GM20431 (cell line): ENCODE data around the gene SLC19A1.

Experiments
- in situ Hi-C: fragments of 300-500 bp; cut with MseI, MboI; formaldehyde crosslinking; loops from one replicate; pipeline ENCODE4 v1.15.0; 2020; ENCODE audit warnings: low sequenced_read_pairs; ENCODE audit not compliant: unreplicated experiment

SLC19A1 gene

GRCh38 chr21:45546636-45547544 is 4.7 kb upstream of the SLC19A1 start:
- in situ Hi-C loops = no loop called here

GRCh38 chr21:45545691-45546531 is 3.7 kb upstream of the SLC19A1 start:
- in situ Hi-C loops = no loop called here

- in situ Hi-C loops = no loop called here
Observed at GRCh38 chr21:45545236-45545570, 3.0 kb upstream of the SLC19A1 start.

GRCh38 chr21:45544449-45545235 is 2.4 kb upstream of the SLC19A1 start:
- in situ Hi-C loops = no loop called here

GRCh38 chr21:45543710-45544448 is 1.6 kb upstream of the SLC19A1 start:
- in situ Hi-C loops = no loop called here

- in situ Hi-C loops = no loop called here
Observed at GRCh38 chr21:45543371-45543709, 1.1 kb upstream of the SLC19A1 start.

GRCh38 chr21:45542667-45543370 is 579 bp upstream of the SLC19A1 start:
- in situ Hi-C loops = no loop called here

- in situ Hi-C loops = no loop called here
Observed at GRCh38 chr21:45541221-45542039, 810 bp downstream of the SLC19A1 start.

GRCh38 chr21:45540601-45540970 is 1.7 kb downstream of the SLC19A1 start:
- in situ Hi-C loops = no loop called here

- in situ Hi-C loops = no loop called here
Observed at GRCh38 chr21:45539796-45540600, 2.2 kb downstream of the SLC19A1 start.

- in situ Hi-C loops = no loop called here
Observed at GRCh38 chr21:45539046-45539795, 3.0 kb downstream of the SLC19A1 start.

GRCh38 chr21:45538381-45539045 is 3.7 kb downstream of the SLC19A1 start:
- in situ Hi-C loops = no loop called here

GRCh38 chr21:45537746-45538291 is 4.4 kb downstream of the SLC19A1 start:
- in situ Hi-C loops = no loop called here

- in situ Hi-C loops = no loop called here
Observed at GRCh38 chr21:45537111-45537745, 5.0 kb downstream of the SLC19A1 start.

- in situ Hi-C loops = no loop called here
Observed at GRCh38 chr21:45536301-45537081, 5.7 kb downstream of the SLC19A1 start.
